Measurements from ENCODE around the gene MMADHC. TPM values are rescaled to one million over a fixed set of nuclear protein-coding genes. Genes with fewer than 3 reads are reported as not detected.
A peak's percentile ranks its signal among the peaks of the same experiment; 100 is the strongest.

The MMADHC gene
- total RNA-seq, 1 donor from 2014 or later, result 70.4 TPM

DNA sequence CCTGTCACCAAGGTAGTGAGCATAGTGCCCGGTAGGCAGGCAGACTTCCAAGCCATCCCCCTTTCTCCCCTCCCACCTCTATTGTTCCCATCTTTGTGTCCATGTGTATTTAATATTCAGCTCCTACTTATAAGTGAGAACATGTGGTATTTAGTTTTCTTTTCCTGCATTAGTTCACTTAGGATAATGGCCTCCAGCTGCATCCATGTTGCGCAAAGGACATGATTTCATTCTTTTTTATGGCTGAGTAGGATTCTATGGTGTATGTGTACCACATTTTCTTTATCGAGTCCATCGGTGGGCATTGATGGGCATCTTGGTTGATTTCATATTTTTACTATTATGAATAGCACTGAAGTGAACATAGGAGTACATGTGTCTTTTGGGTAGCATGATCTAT is 35.3 kb downstream of the MMADHC start:
- DNase-seq (no peak), ATAC-seq (no peak)
- Histone ChIP-seq H3K4me1 (no peaks in the 10 kb centered on the region), H3K36me3 (no peaks in the 10 kb centered on the region), H3K4me3 (no peak overlapping the region), H3K27me3 (ENCODE audit: low read depth) (no peaks in the 10 kb centered on the region), H3K9me3 (no peaks in the 10 kb centered on the region), H3K27ac (no peak overlapping the region)
- TF ChIP-seq CTCF (IDR thresholded peaks at IDR 0.05), result no peak
- intact Hi-C loops (cut with DNase I), result no loop called here

- H3K9me3 ChIP-seq, result no peaks in the 10 kb centered on the region
- H3K27me3 ChIP-seq (ENCODE audit: low read depth), result no peaks in the 10 kb centered on the region
- no peak overlapping the region for H3K4me3 ChIP-seq
- DNase-seq, result no peak
- intact Hi-C loops (cut with DNase I), result no loop called here
- no peaks in the 10 kb centered on the region for H3K4me1 ChIP-seq
- H3K36me3 ChIP-seq, result no peaks in the 10 kb centered on the region
- no peak for TF ChIP-seq CTCF (IDR thresholded peaks at IDR 0.05)
- no peak overlapping the region for H3K27ac ChIP-seq
- ATAC-seq, result no peak
Observed at GRCh38 chr2:149544692-149545091, 42.9 kb downstream of the MMADHC start.

GRCh38 chr2:149543845-149544244 is 43.7 kb downstream of the MMADHC start:
- no peak for ATAC-seq
- intact Hi-C loops (cut with DNase I), result no loop called here

GRCh38 chr2:149540138-149540537 is 47.4 kb downstream of the MMADHC start:
- no peaks in the 10 kb centered on the region for H3K36me3 ChIP-seq
- no peaks in the 10 kb centered on the region for H3K4me1 ChIP-seq
- H3K27me3 ChIP-seq (ENCODE audit: low read depth), result no peaks in the 10 kb centered on the region
- no peak for TF ChIP-seq CTCF (IDR thresholded peaks at IDR 0.05)
- no peaks in the 10 kb centered on the region for H3K9me3 ChIP-seq
- intact Hi-C loops (cut with DNase I), result no loop called here
- ATAC-seq, result no peak
- H3K4me3 ChIP-seq, result no peak overlapping the region
- no peak for DNase-seq
- H3K27ac ChIP-seq, result no peak overlapping the region

More at GRCh38 chr2:149543845-149544244, 43.7 kb downstream of the MMADHC start:
- Histone ChIP-seq H3K4me1 (no peaks in the 10 kb centered on the region), H3K36me3 (no peaks in the 10 kb centered on the region), H3K4me3 (no peak overlapping the region), H3K27ac (no peak overlapping the region), H3K27me3 (ENCODE audit: low read depth) (no peaks in the 10 kb centered on the region), H3K9me3 (no peaks in the 10 kb centered on the region)
- no peak for TF ChIP-seq CTCF (IDR thresholded peaks at IDR 0.05)
- DNase-seq, result no peak

- no peaks in the 10 kb centered on the region for H3K27me3 ChIP-seq (ENCODE audit: low read depth)
- peak; percentile 88 to 92 for ATAC-seq
- H3K27ac ChIP-seq, result no peak overlapping the region
- H3K4me3 ChIP-seq, result no peak overlapping the region
- TF ChIP-seq CTCF (IDR thresholded peaks at IDR 0.05), result no peak
- no peaks in the 10 kb centered on the region for H3K4me1 ChIP-seq
- no peaks in the 10 kb centered on the region for H3K9me3 ChIP-seq
- H3K36me3 ChIP-seq, result no peaks in the 10 kb centered on the region
- DNase-seq, result no peak
- intact Hi-C loops (cut with DNase I), result no loop called here
Observed at GRCh38 chr2:149538138-149538833, 49.3 kb downstream of the MMADHC start.
